HepG2 (cell line): ENCODE results near the gene CCM2L. TPM values are rescaled to one million over a fixed set of nuclear protein-coding genes. Genes with fewer than 3 reads are reported as not detected.
A peak's percentile ranks its signal among the peaks of the same experiment; 100 is the strongest.

Experiments
- ATAC-seq: fragments of 200-7000 bp; cut with Tn5 transposase; 3 replicates; pipeline ENCODE4 v1.9.1; 2020; ENCODE audit warnings: mild to moderate bottlenecking, moderate library complexity
- BruUV-seq: library from RNA; stranded (reverse); fragments of 400-500 nt; replicated peaks from 2 replicates; lab custom pipeline; 2021; lab: Mats Ljungman, UMichigan
- CTCF ChIA-PET: fragments of 300-600 bp; formaldehyde crosslinking; extraction: SDS; loops from one replicate; lab custom pipeline; 2021; ENCODE audit warnings: low total read pairs, inconsistent platforms, low intra/inter-chr PET ratio; lab: Yijun Ruan, JAX
- POLR2A ChIA-PET: fragments of 350-600 bp; sonication (Branson Sonifier 250); formaldehyde crosslinking; loops from one replicate; lab custom pipeline; 2020; ENCODE audit warnings: antibody characterized with exemption, inconsistent platforms; lab: Yijun Ruan, JAX
- DNase-seq: peaks from one replicate; pipeline ENCODE4 v3.0.0-alpha.2; 2015; ENCODE audit warnings: low spot score
- FAIRE-seq: peaks from 3 replicates; lab custom pipeline; 2011; peaks lifted over from hg19 to GRCh38; lab: Jason Lieb, UNC
- H2AFZ ChIP-seq: one replicate; pipeline ENCODE4 v1.6.1; 2011; ENCODE audit warnings: low read length, inconsistent platforms
- H3K27ac ChIP-seq: fragments of 300-600 bp; 3 replicates; pipeline ENCODE4 v1.8.0; 2011; ENCODE audit warnings: mixed run types, mild to moderate bottlenecking, mixed read lengths, low read length, inconsistent platforms; ENCODE audit not compliant: insufficient read depth; ENCODE audit errors: extremely low read length
- H3K27me3 ChIP-seq, 2 experiments: fragments of 200-600 bp in 1 of 2; 2 replicates in 1 of 2; 3 replicates in 1 of 2; pipeline versions ENCODE4 v1.6.0 to v1.8.0; 2011; ENCODE audit warnings: low read length in 2 of 2, mild to moderate bottlenecking in 2 of 2, moderate library complexity in 2 of 2, inconsistent platforms in 1 of 2; ENCODE audit not compliant: insufficient read depth in 2 of 2, control insufficient read depth in 1 of 2
- H3K36me3 ChIP-seq, 2 experiments: fragments of 200-600 bp in 1 of 2; replicated peaks in 1 of 2; 2 replicates in 1 of 2; 3 replicates in 1 of 2; pipeline versions ENCODE4 v1.5.1 to v1.8.0; 2011; ENCODE audit warnings: low read length in 2 of 2, inconsistent platforms in 1 of 2; ENCODE audit not compliant: insufficient read depth in 2 of 2, control insufficient read depth in 1 of 2
- H3K4me1 ChIP-seq: 2 replicates; pipeline ENCODE4 v1.5.1; 2012; ENCODE audit warnings: low read length, inconsistent platforms; ENCODE audit not compliant: insufficient read depth
- H3K4me2 ChIP-seq: 2 replicates; pipeline ENCODE4 v1.6.0; 2011; ENCODE audit warnings: low read depth, low read length, inconsistent platforms
- H3K4me3 ChIP-seq, 3 experiments: fragments of 200-600 bp in 1 of 3; sonication (generic), shearing (Covaris generic) in 1 of 3; replicated peaks in 1 of 3; 2 replicates each; pipeline ENCODE4 v1.5.1; 2011 to 2016; ENCODE audit warnings: low read length in 3 of 3, inconsistent platforms in 2 of 3, low read depth in 2 of 3, mild to moderate bottlenecking in 2 of 3, control low read depth in 1 of 3, mixed read lengths in 1 of 3; ENCODE audit not compliant: insufficient read depth in 1 of 3
- H3K79me2 ChIP-seq: one replicate; pipeline ENCODE4 v1.6.1; 2011; ENCODE audit warnings: low read length, inconsistent platforms; ENCODE audit not compliant: insufficient read depth
- H3K9ac ChIP-seq: 2 replicates; pipeline ENCODE4 v1.6.0; 2011; ENCODE audit warnings: mild to moderate bottlenecking, low read depth, low read length, inconsistent platforms; ENCODE audit not compliant: insufficient read depth
- H3K9me3 ChIP-seq: 2 replicates; pipeline ENCODE4 v1.5.1; 2012; ENCODE audit warnings: mild to moderate bottlenecking, low read length
- H4K20me1 ChIP-seq: 2 replicates; pipeline ENCODE4 v1.6.0; 2011; ENCODE audit warnings: inconsistent platforms, mild to moderate bottlenecking, low read length, moderate library complexity; ENCODE audit not compliant: insufficient read depth
- ATF5 ChIP-seq: sonication (generic); formaldehyde crosslinking; IDR thresholded peaks from 2 replicates; pipeline ENCODE4 v1.4.0; 2020; ENCODE audit warnings: mild to moderate bottlenecking, low read depth, missing genetic modification reagents
- ATF6 ChIP-seq: sonication (generic); formaldehyde crosslinking; conservative IDR thresholded peaks from 2 replicates; pipeline ENCODE4 v1.4.0; 2020; ENCODE audit warnings: missing genetic modification reagents
- CAMTA2 ChIP-seq: sonication (generic); formaldehyde crosslinking; IDR thresholded peaks from 2 replicates; pipeline ENCODE4 v1.4.0; 2020; ENCODE audit warnings: mild to moderate bottlenecking, missing genetic modification reagents, borderline replicate concordance
- HOXA3 ChIP-seq: sonication (generic); formaldehyde crosslinking; IDR thresholded peaks from 2 replicates; pipeline ENCODE4 v1.5.0; 2020; ENCODE audit warnings: missing genetic modification reagents
- IRF2 ChIP-seq: IDR thresholded peaks from 2 replicates; pipeline ENCODE4 v1.6.1; 2018; ENCODE audit warnings: missing genetic modification reagents, missing compliant biosample characterization
- ZNF337 ChIP-seq: sonication (generic); formaldehyde crosslinking; IDR thresholded peaks from 2 replicates; pipeline ENCODE4 v1.5.1; 2020; ENCODE audit warnings: missing genetic modification reagents, low read depth, mild to moderate bottlenecking, borderline replicate concordance
- ZNF597 ChIP-seq: sonication (generic); formaldehyde crosslinking; IDR thresholded peaks from 2 replicates; pipeline ENCODE4 v1.5.0; 2020; ENCODE audit warnings: missing genetic modification reagents
- WGBS: methylation state at CpG from one replicate; pipeline ENCODE4 v1.1.6; 2017; ENCODE audit warnings: low lambda C conversion rate; 5-methylcytosine and 5-hydroxymethylcytosine counted together
- in situ Hi-C: cut with HindIII; loops from 2 replicates; pipeline ENCODE4 v1.10.0; 2017; ENCODE audit warnings: low pct_unique_long_range_greater_than_20kb; ENCODE audit not compliant: extremely low pct_ligation_motif_present
- intact Hi-C: fragments of 100-400 bp; cut with micrococcal nuclease; formaldehyde crosslinking; loops from one replicate; pipeline ENCODE4 v1.10.0; 2022; ENCODE audit not compliant: unreplicated experiment
- polyA plus RNA-seq, 8 experiments: library from polyadenylated mRNA; depleted of rRNA in 3 of 8; stranded (reverse) in 7 of 8; unstranded in 1 of 8; fragments of >200 nt; fragmentation: Illumina TruSeq in 4 of 8; extraction: Trizol in 4 of 8; gene quantifications; 2 replicates each; pipeline versions ENCODE4 v1.2.1 to v1.2.3, GENCODE V29; 2011 to 2016; ENCODE audit warnings: low read depth in 4 of 8, missing spikeins in 1 of 8, mixed read lengths in 1 of 8; ENCODE audit not compliant: insufficient read depth in 1 of 8
- total RNA-seq, 5 experiments: library from RNA; depleted of rRNA; stranded (reverse); fragments of >200 nt; fragmentation: Illumina TruSeq; extraction: Trizol; gene quantifications; 2 replicates each; pipeline ENCODE4 v1.2.3, GENCODE V29; 2016; ENCODE audit warnings: low read depth in 1 of 5

The CCM2L gene
- total and polyA plus RNA-seq, 2 of the 13 experiments (the other 11 are each of a cell fraction or from before 2014, with no cell fraction given): 0.15 TPM; not detected in 1

GRCh38 chr20:31968291-31969126 lies 41.7 kb upstream of the CCM2L start (continued):
- peak; percentile 100 for TF ChIP-seq HOXA3
- TF ChIP-seq CAMTA2 (CRISPR knock-in tag): peak; percentile 100

- Histone ChIP-seq H3K4me2 (no peak overlapping the region), H3K79me2 (no peaks in the 10 kb centered on the region), H3K9ac (no peak overlapping the region), H2AFZ (no peak overlapping the region), H3K27me3 (peaks cover 0 to 1% of the 10 kb centered on the region in 2 experiments; a peak in 3 of 5 replicates), H4K20me1 (no peaks in the 10 kb centered on the region; the same call in 1 of the 2 replicates), H3K4me1 (no peaks in the 10 kb centered on the region), H3K27ac (no peak overlapping the region), H3K36me3 (no peaks in the 10 kb centered on the region), H3K4me3 (no peak overlapping the region), H3K9me3 (no peaks in the 10 kb centered on the region)
- ChIA-PET POLR2A (interaction anchor here (0.6 kb wide), 1 partner anchor 11 kb away, joined by 3 read pairs; no protein-coding TSS in a partner anchor), CTCF (no interaction called here)
- 2% methylated on average over 5 of the region's 5 CpGs for WGBS
- DNase-seq (no peak), ATAC-seq (no peak), FAIRE-seq (no peak)
- intact Hi-C loops: no loop called here
- no TSS peak for BruUV-seq
- TF ChIP-seq IRF2 (CRISPR knock-in tag) (no peak), ATF6 (CRISPR knock-in tag) (no peak), ZNF597 (CRISPR knock-in tag) (no peak), ZNF337 (no peak), ATF5 (CRISPR knock-in tag) (no peak)
- in situ Hi-C loops: no loop called here
Measured at GRCh38 chr20:31969991-31970390, 40.2 kb upstream of the CCM2L start.
